Neural cell (in vitro differentiated cells): ENCODE results near the gene WDR7. TPM values are rescaled to one million over a fixed set of nuclear protein-coding genes. Genes with fewer than 3 reads are reported as not detected.
A peak's percentile ranks its signal among the peaks of the same experiment; 100 is the strongest.

ENCODE experiments used
- H2AFZ ChIP-seq: fragments of 200-600, 300-800 bp; sonication (generic), shearing (Covaris generic); 2 replicates; pipeline ENCODE4 v1.6.0; 2014; ENCODE audit warnings: low read depth, mild to moderate bottlenecking, antibody characterized with exemption, low read length, moderate library complexity
- H3F3A ChIP-seq: fragments of 200-600 bp; shearing (Covaris generic); 2 replicates; pipeline ENCODE4 v1.6.1; 2016; ENCODE audit warnings: mild to moderate bottlenecking, moderate library complexity, mixed read lengths, antibody characterized with exemption, low read length; ENCODE audit not compliant: insufficient read depth, poor library complexity, severe bottlenecking
- H3K27ac ChIP-seq: fragments of 200-600, 300-800 bp; sonication (generic), shearing (Covaris generic); 2 replicates; pipeline ENCODE4 v1.5.1; 2014; ENCODE audit warnings: mild to moderate bottlenecking, low read length, moderate library complexity
- H3K27me3 ChIP-seq: fragments of 300-800, 200-600 bp; sonication (generic), shearing (Covaris generic); 2 replicates; pipeline ENCODE4 v1.6.0; 2014; ENCODE audit warnings: mild to moderate bottlenecking, low read depth, low read length, moderate library complexity; ENCODE audit not compliant: insufficient read depth
- H3K36me3 ChIP-seq: fragments of 300-800, 200-600 bp; sonication (generic), shearing (Covaris generic); 2 replicates; pipeline ENCODE4 v1.5.1; 2014; ENCODE audit warnings: mild to moderate bottlenecking, antibody characterized with exemption, low read length, moderate library complexity; ENCODE audit not compliant: insufficient read depth
- H3K4me2 ChIP-seq: fragments of 300-800, 200-600 bp; sonication (generic), shearing (Covaris generic); 2 replicates; pipeline ENCODE4 v1.6.0; 2014; ENCODE audit warnings: mild to moderate bottlenecking, low read length
- H3K4me3 ChIP-seq: fragments of 300-800, 200-600 bp; sonication (generic), shearing (Covaris generic); 2 replicates; pipeline ENCODE4 v1.5.1; 2014; ENCODE audit warnings: mild to moderate bottlenecking, low read length, moderate library complexity
- H3K79me2 ChIP-seq: fragments of 200-600 bp; shearing (Covaris generic); replicated peaks from 2 replicates; pipeline ENCODE4 v1.6.0; 2014; ENCODE audit warnings: mild to moderate bottlenecking, low read length, moderate library complexity; ENCODE audit not compliant: insufficient read depth
- H3K9ac ChIP-seq: fragments of 300-800, 200-600 bp; sonication (generic), shearing (Covaris generic); 2 replicates; pipeline ENCODE4 v1.6.1; 2016; ENCODE audit warnings: mild to moderate bottlenecking, low read length, mixed read lengths
- H3K9me2 ChIP-seq: fragments of 200-600 bp; shearing (Covaris generic); 2 replicates; pipeline ENCODE4 v1.6.1; 2016; ENCODE audit warnings: mild to moderate bottlenecking, low read length, mixed read lengths; ENCODE audit not compliant: insufficient read depth
- H3K9me3 ChIP-seq: fragments of 200-600, 300-800 bp; sonication (generic), shearing (Covaris generic); 2 replicates; pipeline ENCODE4 v1.6.1; 2016; ENCODE audit warnings: mild to moderate bottlenecking, mixed run types, low read length, moderate library complexity, mixed read lengths
- H4K20me1 ChIP-seq: fragments of 200-600 bp; shearing (Covaris generic); 2 replicates; pipeline ENCODE4 v1.6.1; 2016; ENCODE audit warnings: mild to moderate bottlenecking, mixed run types; ENCODE audit not compliant: insufficient read depth
- EP300 ChIP-seq: fragments of 450-650 bp; conservative IDR thresholded peaks from 2 replicates; pipeline ENCODE4 v1.6.1; 2014; ENCODE audit warnings: antibody characterized with exemption, mild to moderate bottlenecking, moderate library complexity; ENCODE audit not compliant: poor library complexity, severe bottlenecking
- EZH2 ChIP-seq: fragments of 200-600, 300-800 bp; shearing (Covaris generic), sonication (generic); IDR thresholded peaks from 2 replicates; pipeline ENCODE4 v1.6.1; 2014; ENCODE audit warnings: antibody characterized with exemption, low read length, borderline replicate concordance, mild to moderate bottlenecking; ENCODE audit not compliant: insufficient read depth, poor library complexity, severe bottlenecking
- MXI1 ChIP-seq: fragments of 450-650 bp; conservative IDR thresholded peaks from 2 replicates; pipeline ENCODE4 v1.6.1; 2014; ENCODE audit warnings: antibody characterized with exemption, mild to moderate bottlenecking; ENCODE audit not compliant: poor library complexity, severe bottlenecking
- POLR2AphosphoS5 ChIP-seq: IDR thresholded peaks from 2 replicates; pipeline ENCODE4 v1.6.1; 2012
- RAD21 ChIP-seq: fragments of 450-650 bp; conservative IDR thresholded peaks from 2 replicates; pipeline ENCODE4 v1.6.1; 2014; ENCODE audit warnings: antibody characterized with exemption, mild to moderate bottlenecking, moderate library complexity
- REST ChIP-seq: IDR thresholded peaks from 2 replicates; pipeline ENCODE4 v1.6.1; 2012; ENCODE audit warnings: borderline replicate concordance
- SMC3 ChIP-seq: fragments of 450-650 bp; conservative IDR thresholded peaks from 2 replicates; pipeline ENCODE4 v1.6.1; 2014; ENCODE audit warnings: antibody characterized with exemption, mild to moderate bottlenecking, moderate library complexity; ENCODE audit not compliant: poor library complexity
- TAF1 ChIP-seq: IDR thresholded peaks from 2 replicates; pipeline ENCODE4 v1.6.1; 2012; ENCODE audit warnings: low read depth
- polyA plus RNA-seq: library from polyadenylated mRNA; depleted of rRNA; stranded (reverse); fragments of >200 nt; gene quantifications from 2 replicates; pipeline ENCODE4 v1.2.3, GENCODE V29; 2014
- TF ChIP-seq, protein P1 (sequence below): fragments of 450-650 bp; IDR thresholded peaks from 2 replicates; pipeline ENCODE4 v1.5.1; 2014; ENCODE audit warnings: antibody characterized with exemption, mild to moderate bottlenecking, moderate library complexity; ENCODE audit not compliant: poor library complexity, severe bottlenecking

Gene WDR7
- polyA plus RNA-seq, 1 donor from 2014 or later, result 15.1 TPM

DNA sequence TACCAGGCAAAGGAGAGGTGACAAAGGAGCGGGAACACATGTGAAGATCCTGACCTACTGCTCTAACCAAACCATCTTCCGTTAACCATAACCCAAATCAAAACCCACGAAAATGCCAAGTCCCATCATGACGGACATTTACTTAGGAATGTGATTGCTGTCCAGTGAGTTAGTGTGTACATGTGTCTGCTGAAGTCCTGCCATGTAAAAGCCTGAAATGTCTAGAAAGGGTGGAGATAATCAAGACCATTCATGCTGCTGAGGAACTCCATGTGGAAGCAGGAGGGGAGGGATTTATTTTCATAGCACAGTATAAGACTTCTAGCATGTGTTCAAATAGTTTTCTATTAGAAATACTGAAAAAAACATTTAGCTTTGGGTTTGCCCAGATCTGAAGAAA is 358.7 kb downstream of the WDR7 start:
- Histone ChIP-seq H3K27ac (no peak overlapping the region), H3K9me2 (no peaks in the 10 kb centered on the region), H3K9me3 (no peaks in the 10 kb centered on the region), H3K79me2 (no peaks in the 10 kb centered on the region), H3K4me2 (no peak overlapping the region), H3K4me3 (no peak overlapping the region), H3F3A (no peaks in the 10 kb centered on the region), H3K9ac (no peak overlapping the region), H2AFZ (no peak overlapping the region), H4K20me1 (no peaks in the 10 kb centered on the region), H3K36me3 (no peaks in the 10 kb centered on the region), H3K27me3 (no peaks in the 10 kb centered on the region)
- TF ChIP-seq SMC3, result no peak
- no peak for TF ChIP-seq EP300
- TF ChIP-seq POLR2AphosphoS5, result no peak
- TF ChIP-seq EZH2, result no peak
- no peak for TF ChIP-seq REST
- no peak for TF ChIP-seq TAF1
- TF ChIP-seq MXI1, result no peak
- TF ChIP-seq RAD21, result no peak
- TF ChIP-seq, protein P1, sequence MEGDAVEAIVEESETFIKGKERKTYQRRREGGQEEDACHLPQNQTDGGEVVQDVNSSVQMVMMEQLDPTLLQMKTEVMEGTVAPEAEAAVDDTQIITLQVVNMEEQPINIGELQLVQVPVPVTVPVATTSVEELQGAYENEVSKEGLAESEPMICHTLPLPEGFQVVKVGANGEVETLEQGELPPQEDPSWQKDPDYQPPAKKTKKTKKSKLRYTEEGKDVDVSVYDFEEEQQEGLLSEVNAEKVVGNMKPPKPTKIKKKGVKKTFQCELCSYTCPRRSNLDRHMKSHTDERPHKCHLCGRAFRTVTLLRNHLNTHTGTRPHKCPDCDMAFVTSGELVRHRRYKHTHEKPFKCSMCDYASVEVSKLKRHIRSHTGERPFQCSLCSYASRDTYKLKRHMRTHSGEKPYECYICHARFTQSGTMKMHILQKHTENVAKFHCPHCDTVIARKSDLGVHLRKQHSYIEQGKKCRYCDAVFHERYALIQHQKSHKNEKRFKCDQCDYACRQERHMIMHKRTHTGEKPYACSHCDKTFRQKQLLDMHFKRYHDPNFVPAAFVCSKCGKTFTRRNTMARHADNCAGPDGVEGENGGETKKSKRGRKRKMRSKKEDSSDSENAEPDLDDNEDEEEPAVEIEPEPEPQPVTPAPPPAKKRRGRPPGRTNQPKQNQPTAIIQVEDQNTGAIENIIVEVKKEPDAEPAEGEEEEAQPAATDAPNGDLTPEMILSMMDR, result no peak

DNA sequence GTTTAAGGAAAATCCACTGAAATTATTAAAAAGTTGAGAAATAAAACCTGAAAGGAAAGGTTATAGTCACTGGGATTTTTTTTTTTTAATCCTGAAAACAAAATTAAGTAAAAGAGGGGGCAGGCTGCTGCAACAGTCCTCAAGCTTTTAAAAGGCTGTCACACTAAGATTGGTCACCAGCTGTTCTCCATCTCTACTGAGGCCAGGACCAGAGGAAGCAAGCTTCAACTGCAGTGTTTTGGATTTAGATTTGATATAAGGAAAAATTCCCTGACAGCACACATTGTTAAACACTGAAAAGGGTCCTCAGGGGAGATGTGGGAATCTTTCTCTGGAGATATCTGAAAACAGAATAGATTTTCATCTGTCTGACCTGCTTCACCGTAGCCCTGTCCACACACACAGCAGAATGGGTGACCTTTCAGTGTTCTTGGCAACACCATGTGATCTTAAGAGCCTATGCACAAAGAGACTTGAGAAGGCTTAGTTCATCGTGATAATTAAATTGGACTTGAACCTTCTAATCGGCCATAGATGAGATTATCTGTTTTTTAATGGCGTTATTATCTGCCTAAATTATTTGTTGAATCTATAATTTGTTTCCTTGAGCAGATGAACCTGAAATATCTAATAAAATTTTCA is 363.7 kb downstream of the WDR7 start:
- H3K27ac ChIP-seq, result peak overlapping the region; percentile 54
- no peak overlapping the region for H3K4me2 ChIP-seq
- no peaks in the 10 kb centered on the region for H3K9me2 ChIP-seq
- H3F3A ChIP-seq, result no peaks in the 10 kb centered on the region
- H3K36me3 ChIP-seq, result no peaks in the 10 kb centered on the region
- no peaks in the 10 kb centered on the region for H3K9me3 ChIP-seq
- H3K27me3 ChIP-seq, result no peaks in the 10 kb centered on the region
- no peak overlapping the region for H3K4me3 ChIP-seq
- no peak for TF ChIP-seq TAF1
- peak; percentile 31 for TF ChIP-seq REST
- no peak overlapping the region for H2AFZ ChIP-seq
- no peak overlapping the region for H3K9ac ChIP-seq
- H3K79me2 ChIP-seq, result no peaks in the 10 kb centered on the region
- no peaks in the 10 kb centered on the region for H4K20me1 ChIP-seq
